ENCODE data around the gene LRMDA.

The LRMDA gene

DNA sequence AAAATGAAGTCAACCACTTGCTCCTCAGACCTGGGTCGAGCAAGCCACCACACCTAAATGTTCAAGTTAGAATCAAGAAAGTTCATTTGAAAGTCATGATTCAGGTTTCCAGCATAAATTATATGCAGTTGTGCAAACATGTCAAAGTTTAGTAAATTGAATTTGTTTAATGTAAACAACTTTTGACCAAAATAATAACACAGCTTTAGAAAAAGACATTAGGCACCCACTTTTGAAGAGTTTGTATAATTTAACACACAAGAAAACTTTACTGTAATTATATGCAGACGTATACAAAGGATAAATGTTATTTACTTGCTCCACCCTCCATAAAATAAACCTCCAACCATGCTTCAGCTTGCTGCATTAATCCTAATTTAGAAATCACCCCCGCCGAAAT lies 680.0 kb downstream of the LRMDA start:
- no peak overlapping the region for H2BK120ac ChIP-seq (ENCODE audit: low read depth, low read length)
- H3K18ac ChIP-seq (ENCODE audit: low read length): peak overlapping the region; percentile 88
- no peak overlapping the region for H3K4me3 ChIP-seq (ENCODE audit: low read length)
- peak overlapping the region; percentile 20 for H2BK15ac ChIP-seq (replicated peaks; ENCODE audit: low read depth)
- no peak overlapping the region for H4K8ac ChIP-seq (ENCODE audit: low read depth, low read length)
- H3K27ac ChIP-seq (ENCODE audit: low read depth, low read length): no peak overlapping the region
- H3K56ac ChIP-seq (ENCODE audit: low read length): no peak overlapping the region
- H3K4me2 ChIP-seq (ENCODE audit: low read length): no peak overlapping the region
- no CpG with 5 or more reads among the region's 4 CpGs for WGBS (ENCODE audit: extremely low coverage, insufficient coverage, low lambda C conversion rate)
- no peaks in the 10 kb centered on the region for H3K27me3 ChIP-seq (ENCODE audit: insufficient read depth, low read length, poor library complexity)
- no peak for DNase-seq
- H3K4me1 ChIP-seq (ENCODE audit: control insufficient read depth, low read depth, low read length): peaks cover 9% of the 10 kb centered on the region
- no peaks in the 10 kb centered on the region for H3K36me3 ChIP-seq (ENCODE audit: control insufficient read depth, insufficient read depth, low read length)
- H3K9ac ChIP-seq (ENCODE audit: low read length): no peak overlapping the region
- H3K79me1 ChIP-seq (ENCODE audit: low read length): no peaks in the 10 kb centered on the region
- no peak overlapping the region for H2AK5ac ChIP-seq (ENCODE audit: low read length)
- H3K23ac ChIP-seq (ENCODE audit: low read length): no peak overlapping the region
- peak overlapping the region; percentile 66 for H3K4ac ChIP-seq (ENCODE audit: low read depth, low read length)
- no peak overlapping the region for H2BK5ac ChIP-seq (ENCODE audit: low read length)
- H4K5ac ChIP-seq (ENCODE audit: low read length): no peak overlapping the region
- H3K79me2 ChIP-seq (ENCODE audit: control insufficient read depth, insufficient read depth, low read length): no peaks in the 10 kb centered on the region

DNA sequence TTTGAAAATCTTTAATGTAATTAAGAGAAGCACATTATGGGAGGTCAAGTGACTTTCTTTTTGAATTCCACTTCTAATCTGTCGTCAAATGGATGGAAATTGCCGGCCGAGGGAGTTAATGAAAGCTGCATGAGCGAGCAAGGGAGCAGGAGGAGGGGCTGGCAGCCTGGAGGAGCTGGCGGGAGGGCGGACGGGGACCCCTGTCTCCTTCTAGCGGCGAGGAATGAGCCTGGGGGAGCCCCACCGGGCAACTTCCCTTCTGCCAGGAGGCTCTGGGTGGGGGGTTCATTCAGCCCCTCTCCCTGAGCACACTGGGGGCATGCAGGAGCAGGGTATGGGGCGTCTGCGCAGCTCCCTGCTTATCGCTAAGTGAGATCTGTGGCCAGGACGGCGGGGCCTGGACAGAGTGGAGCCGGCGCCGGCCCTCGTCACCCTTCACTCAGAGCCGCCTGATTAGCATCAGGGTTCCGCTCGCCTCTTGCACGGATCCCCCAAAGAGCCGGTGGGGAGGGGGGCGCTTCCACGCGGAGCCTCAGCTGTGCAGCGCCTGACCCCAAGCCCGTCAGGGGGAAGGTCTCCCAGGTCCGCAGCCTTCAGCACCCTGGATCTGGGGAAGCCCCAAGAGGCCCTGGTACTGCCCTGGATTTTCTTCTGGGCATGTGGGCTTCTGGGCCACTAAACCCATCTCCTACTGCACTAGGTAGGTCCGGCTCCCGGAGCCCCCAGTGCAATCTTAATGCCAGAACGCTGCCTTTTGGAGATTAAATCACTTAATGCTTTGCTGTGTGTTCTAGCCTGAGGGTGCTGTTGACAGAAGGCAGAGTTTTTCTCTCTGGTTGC lies 680.8 kb downstream of the LRMDA start:
- peak; percentile 62 for DNase-seq
- H3K27ac ChIP-seq (ENCODE audit: low read depth, low read length): peak overlapping the region; percentile 27
- no peaks in the 10 kb centered on the region for H3K79me1 ChIP-seq (ENCODE audit: low read length)
- peak overlapping the region; percentile 84 for H3K4ac ChIP-seq (ENCODE audit: low read depth, low read length)
- no peak overlapping the region for H3K4me3 ChIP-seq (ENCODE audit: low read length)
- no CpG with 5 or more reads among the region's 33 CpGs for WGBS (ENCODE audit: extremely low coverage, insufficient coverage, low lambda C conversion rate)
- no peaks in the 10 kb centered on the region for H3K36me3 ChIP-seq (ENCODE audit: control insufficient read depth, insufficient read depth, low read length)
- no peaks in the 10 kb centered on the region for H3K27me3 ChIP-seq (ENCODE audit: insufficient read depth, low read length, poor library complexity)
- no peaks in the 10 kb centered on the region for H3K79me2 ChIP-seq (ENCODE audit: control insufficient read depth, insufficient read depth, low read length)
- no peak overlapping the region for H2BK15ac ChIP-seq (replicated peaks; ENCODE audit: low read depth)
- H2BK5ac ChIP-seq (ENCODE audit: low read length): no peak overlapping the region
- peak overlapping the region; percentile 88 for H3K18ac ChIP-seq (ENCODE audit: low read length)
- H4K5ac ChIP-seq (ENCODE audit: low read length): no peak overlapping the region
- peak overlapping the region; percentile 20 for H3K4me2 ChIP-seq (ENCODE audit: low read length)
- H3K4me1 ChIP-seq (ENCODE audit: control insufficient read depth, low read depth, low read length): peaks cover 9% of the 10 kb centered on the region
- H2AK5ac ChIP-seq (ENCODE audit: low read length): no peak overlapping the region
- H3K56ac ChIP-seq (ENCODE audit: low read length): peak overlapping the region; percentile 67
- no peak overlapping the region for H3K23ac ChIP-seq (ENCODE audit: low read length)
- H3K9ac ChIP-seq (ENCODE audit: low read length): peak overlapping the region; percentile 20
- H4K8ac ChIP-seq (ENCODE audit: low read depth, low read length): peak overlapping the region; percentile 78
- H2BK120ac ChIP-seq (ENCODE audit: low read depth, low read length): peak overlapping the region; percentile 14

DNA sequence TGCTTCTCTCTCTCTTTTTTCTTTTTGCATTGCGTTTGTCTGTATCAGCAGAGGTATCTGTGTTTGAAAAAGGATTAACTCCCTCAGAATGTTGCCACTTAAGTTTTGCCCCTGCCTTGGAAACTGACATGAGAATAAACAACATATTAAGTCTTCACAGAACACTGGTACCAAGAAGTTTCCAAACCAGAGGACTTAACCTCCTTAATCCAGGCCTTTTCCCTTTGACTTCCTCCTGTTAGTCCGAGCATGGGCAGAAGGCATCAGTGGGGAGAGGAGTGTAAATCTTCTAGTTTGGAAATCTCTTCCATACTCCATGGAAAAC lies 681.4 kb downstream of the LRMDA start:
- Histone ChIP-seq H2AK5ac (ENCODE audit: low read length) (no peak overlapping the region), H3K23ac (ENCODE audit: low read length) (no peak overlapping the region), H3K4me2 (ENCODE audit: low read length) (no peak overlapping the region), H3K4me1 (ENCODE audit: control insufficient read depth, low read depth, low read length) (peaks cover 9% of the 10 kb centered on the region), H3K56ac (ENCODE audit: low read length) (peak overlapping the region; percentile 17), H3K4me3 (ENCODE audit: low read length) (no peak overlapping the region), H2BK120ac (ENCODE audit: low read depth, low read length) (no peak overlapping the region), H2BK15ac (replicated peaks; ENCODE audit: low read depth) (no peak overlapping the region), H3K18ac (ENCODE audit: low read length) (peak overlapping the region; percentile 30), H4K8ac (ENCODE audit: low read depth, low read length) (no peak overlapping the region), H3K27ac (ENCODE audit: low read depth, low read length) (no peak overlapping the region), H4K5ac (ENCODE audit: low read length) (no peak overlapping the region), H3K79me1 (ENCODE audit: low read length) (no peaks in the 10 kb centered on the region), H3K79me2 (ENCODE audit: control insufficient read depth, insufficient read depth, low read length) (no peaks in the 10 kb centered on the region), H3K27me3 (ENCODE audit: insufficient read depth, low read length, poor library complexity) (no peaks in the 10 kb centered on the region), H2BK5ac (ENCODE audit: low read length) (peak overlapping the region; percentile 60), H3K4ac (ENCODE audit: low read depth, low read length) (peak overlapping the region; percentile 48), H3K9ac (ENCODE audit: low read length) (no peak overlapping the region), H3K36me3 (ENCODE audit: control insufficient read depth, insufficient read depth, low read length) (no peaks in the 10 kb centered on the region)
- WGBS (ENCODE audit: extremely low coverage, insufficient coverage, low lambda C conversion rate): no CpG with 5 or more reads among the region's 2 CpGs
- peak; percentile 60 for DNase-seq

DNA sequence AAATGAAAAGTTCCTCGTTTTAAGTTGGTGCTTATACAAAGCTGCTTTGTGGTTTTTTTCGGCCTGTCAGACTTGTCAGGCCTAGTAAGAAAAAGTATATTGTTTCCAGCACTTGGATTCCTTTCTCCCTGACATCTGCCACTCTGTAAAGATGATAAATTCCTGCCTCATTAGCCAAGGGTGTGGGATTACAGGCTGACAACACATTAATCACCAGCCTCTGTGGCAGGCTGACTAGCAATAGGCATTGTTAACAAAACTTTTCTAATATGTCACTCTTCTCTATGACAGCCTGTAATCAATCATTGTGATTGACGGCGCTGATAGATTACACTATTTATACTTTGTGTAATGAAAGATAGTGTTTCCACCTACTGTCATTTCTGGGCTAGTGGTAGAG lies 682.5 kb downstream of the LRMDA start:
- Histone ChIP-seq H3K79me2 (ENCODE audit: control insufficient read depth, insufficient read depth, low read length) (no peaks in the 10 kb centered on the region), H3K23ac (ENCODE audit: low read length) (no peak overlapping the region), H3K4me3 (ENCODE audit: low read length) (no peak overlapping the region), H3K18ac (ENCODE audit: low read length) (no peak overlapping the region), H2AK5ac (ENCODE audit: low read length) (no peak overlapping the region), H3K4me2 (ENCODE audit: low read length) (no peak overlapping the region), H4K5ac (ENCODE audit: low read length) (no peak overlapping the region), H4K8ac (ENCODE audit: low read depth, low read length) (no peak overlapping the region), H3K27ac (ENCODE audit: low read depth, low read length) (no peak overlapping the region), H3K4ac (ENCODE audit: low read depth, low read length) (peak overlapping the region; percentile 91), H3K36me3 (ENCODE audit: control insufficient read depth, insufficient read depth, low read length) (no peaks in the 10 kb centered on the region), H3K27me3 (ENCODE audit: insufficient read depth, low read length, poor library complexity) (no peaks in the 10 kb centered on the region), H3K79me1 (ENCODE audit: low read length) (no peaks in the 10 kb centered on the region), H2BK5ac (ENCODE audit: low read length) (no peak overlapping the region), H2BK15ac (replicated peaks; ENCODE audit: low read depth) (no peak overlapping the region), H3K56ac (ENCODE audit: low read length) (no peak overlapping the region), H2BK120ac (ENCODE audit: low read depth, low read length) (peak overlapping the region; percentile 61), H3K9ac (ENCODE audit: low read length) (no peak overlapping the region), H3K4me1 (ENCODE audit: control insufficient read depth, low read depth, low read length) (peaks cover 9% of the 10 kb centered on the region)
- DNase-seq: peak; percentile 57
- no CpG with 5 or more reads among the region's 4 CpGs for WGBS (ENCODE audit: extremely low coverage, insufficient coverage, low lambda C conversion rate)

DNA sequence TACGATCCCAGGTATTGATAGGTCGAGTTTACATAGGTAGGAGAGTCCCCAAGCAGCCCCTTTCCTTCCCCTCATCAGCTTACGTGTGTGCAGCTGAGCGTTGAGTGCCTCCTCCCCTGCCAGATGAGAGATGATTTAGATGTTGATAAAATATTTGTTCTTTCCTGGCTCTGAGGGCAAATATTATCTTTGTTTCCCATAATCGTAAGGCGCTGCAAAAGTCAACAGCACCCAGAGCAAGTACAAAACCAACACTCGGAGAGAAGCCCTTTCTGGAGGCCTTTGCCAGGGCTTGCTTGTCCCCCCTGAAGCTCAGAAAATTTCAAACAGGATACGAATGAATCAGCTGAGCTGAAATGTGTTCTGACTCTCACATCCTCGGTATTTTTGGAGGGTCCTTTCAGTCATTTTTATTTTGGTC lies 683.2 kb downstream of the LRMDA start:
- no peaks in the 10 kb centered on the region for H3K79me1 ChIP-seq (ENCODE audit: low read length)
- no peak for DNase-seq
- peak overlapping the region; percentile 65 for H3K4ac ChIP-seq (ENCODE audit: low read depth, low read length)
- no peak overlapping the region for H3K23ac ChIP-seq (ENCODE audit: low read length)
- no peaks in the 10 kb centered on the region for H3K79me2 ChIP-seq (ENCODE audit: control insufficient read depth, insufficient read depth, low read length)
- H3K9ac ChIP-seq (ENCODE audit: low read length): no peak overlapping the region
- H3K4me1 ChIP-seq (ENCODE audit: control insufficient read depth, low read depth, low read length): peaks cover 9% of the 10 kb centered on the region
- no peak overlapping the region for H3K4me2 ChIP-seq (ENCODE audit: low read length)
- no peaks in the 10 kb centered on the region for H3K27me3 ChIP-seq (ENCODE audit: insufficient read depth, low read length, poor library complexity)
- no peaks in the 10 kb centered on the region for H3K36me3 ChIP-seq (ENCODE audit: control insufficient read depth, insufficient read depth, low read length)
- no peak overlapping the region for H3K27ac ChIP-seq (ENCODE audit: low read depth, low read length)
- H2BK15ac ChIP-seq (replicated peaks; ENCODE audit: low read depth): no peak overlapping the region
- no peak overlapping the region for H3K56ac ChIP-seq (ENCODE audit: low read length)
- no peak overlapping the region for H2BK5ac ChIP-seq (ENCODE audit: low read length)
- no CpG with 5 or more reads among the region's 9 CpGs for WGBS (ENCODE audit: extremely low coverage, insufficient coverage, low lambda C conversion rate)
- peak overlapping the region; percentile 95 for H3K18ac ChIP-seq (ENCODE audit: low read length)
- no peak overlapping the region for H4K5ac ChIP-seq (ENCODE audit: low read length)
- no peak overlapping the region for H3K4me3 ChIP-seq (ENCODE audit: low read length)
- no peak overlapping the region for H4K8ac ChIP-seq (ENCODE audit: low read depth, low read length)
- H2AK5ac ChIP-seq (ENCODE audit: low read length): no peak overlapping the region
- peak overlapping the region; percentile 61 for H2BK120ac ChIP-seq (ENCODE audit: low read depth, low read length)

DNA sequence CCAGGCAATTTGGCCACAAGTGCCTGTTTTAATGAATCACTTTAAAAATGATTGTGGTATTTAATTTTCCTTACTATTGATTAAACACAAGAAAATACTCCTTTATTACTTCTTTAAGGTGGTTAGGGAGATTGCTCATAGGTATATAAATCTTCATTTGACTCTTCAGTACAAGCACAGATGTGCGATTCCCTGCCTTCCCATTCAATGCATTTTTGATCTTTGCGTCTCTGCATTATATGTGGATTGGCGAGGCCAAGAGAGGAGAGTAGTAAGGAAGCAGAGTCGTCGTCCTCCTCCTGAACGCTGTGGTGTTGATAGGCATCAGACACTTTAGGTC lies 683.7 kb downstream of the LRMDA start:
- no peak overlapping the region for H4K8ac ChIP-seq (ENCODE audit: low read depth, low read length)
- no peaks in the 10 kb centered on the region for H3K27me3 ChIP-seq (ENCODE audit: insufficient read depth, low read length, poor library complexity)
- H2AK5ac ChIP-seq (ENCODE audit: low read length): no peak overlapping the region
- no peak overlapping the region for H3K56ac ChIP-seq (ENCODE audit: low read length)
- no peak overlapping the region for H3K4me2 ChIP-seq (ENCODE audit: low read length)
- no CpG with 5 or more reads among the region's 6 CpGs for WGBS (ENCODE audit: extremely low coverage, insufficient coverage, low lambda C conversion rate)
- H3K36me3 ChIP-seq (ENCODE audit: control insufficient read depth, insufficient read depth, low read length): no peaks in the 10 kb centered on the region
- no peak overlapping the region for H3K4ac ChIP-seq (ENCODE audit: low read depth, low read length)
- DNase-seq: no peak
- H3K23ac ChIP-seq (ENCODE audit: low read length): no peak overlapping the region
- no peak overlapping the region for H3K4me3 ChIP-seq (ENCODE audit: low read length)
- H3K79me2 ChIP-seq (ENCODE audit: control insufficient read depth, insufficient read depth, low read length): no peaks in the 10 kb centered on the region
- no peaks in the 10 kb centered on the region for H3K79me1 ChIP-seq (ENCODE audit: low read length)
- H3K27ac ChIP-seq (ENCODE audit: low read depth, low read length): no peak overlapping the region
- H2BK120ac ChIP-seq (ENCODE audit: low read depth, low read length): no peak overlapping the region
- no peak overlapping the region for H3K9ac ChIP-seq (ENCODE audit: low read length)
- H3K18ac ChIP-seq (ENCODE audit: low read length): peak overlapping the region; percentile 95
- H2BK15ac ChIP-seq (replicated peaks; ENCODE audit: low read depth): no peak overlapping the region
- H2BK5ac ChIP-seq (ENCODE audit: low read length): no peak overlapping the region
- no peak overlapping the region for H4K5ac ChIP-seq (ENCODE audit: low read length)
- peaks cover 9% of the 10 kb centered on the region for H3K4me1 ChIP-seq (ENCODE audit: control insufficient read depth, low read depth, low read length)
